Naive thymus-derived CD4-positive, alpha-beta T cell (primary cell): ENCODE data around the gene RAPGEF4. TPM values are rescaled to one million over a fixed set of nuclear protein-coding genes. Genes with fewer than 3 reads are reported as not detected.
A peak's percentile ranks its signal among the peaks of the same experiment; 100 is the strongest.

Source experiments
- ATAC-seq: fragments of 150-1000 bp; cut with Tn5 transposase; 2 replicates; pipeline ENCODE4 v1.10.0; 2021; ENCODE audit warnings: mild to moderate bottlenecking, moderate library complexity
- CTCF ChIA-PET: fragments of 350-600 bp; sonication (Branson Sonifier 250); formaldehyde crosslinking; loops from one replicate; lab custom pipeline; 2021; ENCODE audit warnings: antibody characterized with exemption; lab: Charles Lee
- POLR2A ChIA-PET: fragments of 350-600 bp; sonication (Branson Sonifier 250); formaldehyde crosslinking; loops from one replicate; lab custom pipeline; 2021; ENCODE audit warnings: antibody characterized with exemption, inconsistent platforms; lab: Charles Lee
- DNase-seq, 9 donors: peaks; one replicate each; pipeline versions ENCODE4 v3.0.0 to v3.0.0-alpha.2; 2020 to 2022; ENCODE audit warnings: mixed read lengths in 1 of 9
- H3K27ac ChIP-seq: one replicate; pipeline ENCODE4 v1.7.0; 2013; ENCODE audit warnings: mild to moderate bottlenecking, low read depth, low read length, moderate library complexity
- H3K27me3 ChIP-seq, 2 donors: one replicate each; pipeline ENCODE4 v1.7.0; 2013; ENCODE audit warnings: low read length in 2 of 2, mild to moderate bottlenecking in 2 of 2, moderate library complexity in 2 of 2; ENCODE audit not compliant: control insufficient read depth in 2 of 2, insufficient read depth in 2 of 2
- H3K36me3 ChIP-seq, 3 experiments: 1 replicate in 2 of 3; 2 replicates in 1 of 3; pipeline ENCODE4 v1.7.0; 2013; ENCODE audit warnings: low read length in 3 of 3, mild to moderate bottlenecking in 3 of 3, moderate library complexity in 1 of 3; ENCODE audit not compliant: insufficient read depth in 3 of 3, control insufficient read depth in 2 of 3
- H3K4me1 ChIP-seq, 2 donors: one replicate each; pipeline ENCODE4 v1.7.0; 2013; ENCODE audit warnings: low read length in 2 of 2, mild to moderate bottlenecking in 2 of 2, moderate library complexity in 1 of 2; ENCODE audit not compliant: control insufficient read depth in 2 of 2, insufficient read depth in 2 of 2
- H3K4me3 ChIP-seq: 2 replicates; pipeline ENCODE4 v1.7.0; 2013; ENCODE audit warnings: mild to moderate bottlenecking, low read length
- H3K9me3 ChIP-seq, 3 experiments: 1 replicate in 2 of 3; 2 replicates in 1 of 3; pipeline ENCODE4 v1.7.0; 2013; ENCODE audit warnings: low read length in 3 of 3; ENCODE audit not compliant: control insufficient read depth in 2 of 3
- H3K27ac Mint-ChIP-seq, 9 donors: one replicate each; pipeline ENCODE4 v1.8.0; 2020 to 2022; ENCODE audit warnings: mixed read lengths in 9 of 9, mild to moderate bottlenecking in 8 of 9, moderate library complexity in 5 of 9, inconsistent platforms in 2 of 9
- H3K27me3 Mint-ChIP-seq, 5 donors: one replicate each; pipeline ENCODE4 v1.8.0; 2021 to 2022; ENCODE audit warnings: mixed read lengths in 5 of 5, mild to moderate bottlenecking in 1 of 5
- H3K36me3 Mint-ChIP-seq, 5 donors: one replicate each; pipeline ENCODE4 v1.8.0; 2020 to 2022; ENCODE audit warnings: mixed read lengths in 5 of 5, mild to moderate bottlenecking in 3 of 5, inconsistent platforms in 1 of 5
- H3K4me1 Mint-ChIP-seq, 7 donors: one replicate each; pipeline ENCODE4 v1.8.0; 2020 to 2022; ENCODE audit warnings: mixed read lengths in 7 of 7, mild to moderate bottlenecking in 3 of 7, inconsistent platforms in 1 of 7
- H3K4me3 Mint-ChIP-seq, 10 donors: one replicate each; pipeline ENCODE4 v1.8.0; 2020 to 2022; ENCODE audit warnings: mild to moderate bottlenecking in 10 of 10, mixed read lengths in 10 of 10, moderate library complexity in 6 of 10, inconsistent platforms in 2 of 10
- H3K9me3 Mint-ChIP-seq, 11 donors: one replicate each; pipeline ENCODE4 v1.8.0; 2020 to 2022; ENCODE audit warnings: mixed read lengths in 11 of 11, mild to moderate bottlenecking in 4 of 11, inconsistent platforms in 1 of 11, moderate library complexity in 1 of 11
- intact Hi-C, 2 donors: fragments of 100-400 bp; cut with micrococcal nuclease; formaldehyde crosslinking; loops; one replicate each; pipeline ENCODE4 v1.15.1; 2023
- polyA plus RNA-seq, 2 donors: library from polyadenylated mRNA; unstranded; fragments of 300-500 nt; fragmentation: Illumina TruSeq; gene quantifications; one replicate each; pipeline ENCODE4 v1.2.3, GENCODE V29; 2021
- total RNA-seq, 6 experiments: library from RNA in 5 of 6; stranded (reverse) in 5 of 6; gene quantifications; 1 replicate in 5 of 6; 2 replicates in 1 of 6; pipeline ENCODE4 v1.2.3 and lab custom pipeline; 2021 to 2026

RAPGEF4 gene
- total and polyA plus RNA-seq, 7 experiments from 2014 or later: 0.39 to 2.5 (median 1.4) TPM; not detected in 2

DNA sequence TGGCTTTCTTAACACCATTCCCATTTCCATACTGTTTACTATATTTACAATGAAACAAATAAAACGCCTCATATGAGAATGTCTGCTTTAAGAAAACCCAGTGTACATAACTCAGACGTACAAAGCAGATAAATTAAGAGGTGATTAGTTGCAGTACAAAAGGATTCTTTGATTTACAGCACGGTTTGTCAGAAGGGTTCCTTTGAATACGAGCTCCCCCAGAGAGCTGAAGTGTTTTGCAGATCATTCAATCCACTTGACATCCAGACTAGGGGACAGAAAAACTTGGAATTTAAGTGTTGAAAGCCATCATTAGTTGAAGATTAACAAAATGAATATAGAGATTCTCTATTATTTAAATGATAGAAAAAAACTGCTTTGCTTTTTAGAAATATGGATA is 72.5 kb downstream of the RAPGEF4 start:
- no peak overlapping the region for H3K4me3 Mint-ChIP-seq
- H3K4me1 ChIP-seq: no peaks in the 10 kb centered on the region
- H3K9me3 Mint-ChIP-seq: peaks cover 0 to 12% (median 6%) of the 10 kb centered on the region in 11 donors
- no peaks in the 10 kb centered on the region for H3K9me3 ChIP-seq
- no peak overlapping the region for H3K27ac ChIP-seq
- peaks cover 0 to 9% (median 0%) of the 10 kb centered on the region in 7 donors for H3K4me1 Mint-ChIP-seq
- no peak for ATAC-seq
- H3K36me3 ChIP-seq: no peaks in the 10 kb centered on the region
- H3K36me3 Mint-ChIP-seq: peaks cover 0 to 5% (median 0%) of the 10 kb centered on the region in 5 donors
- CTCF ChIA-PET: interaction anchor here (0.7 to 1.4 kb wide), 2 partner anchors 124 to 409 kb away, joined by 4 to 5 read pairs; no protein-coding TSS in a partner anchor
- H3K27me3 ChIP-seq: no peaks in the 10 kb centered on the region
- no peak overlapping the region for H3K27ac Mint-ChIP-seq
- intact Hi-C loops: loop anchor here (10.0 kb wide), 2 partner anchors 407 to 1537 kb away; no protein-coding TSS in a partner anchor
- no peak for DNase-seq
- H3K27me3 Mint-ChIP-seq: peaks cover 0 to 21% (median 0%) of the 10 kb centered on the region in 5 donors
- POLR2A ChIA-PET: no interaction called here
- no peak overlapping the region for H3K4me3 ChIP-seq

DNA sequence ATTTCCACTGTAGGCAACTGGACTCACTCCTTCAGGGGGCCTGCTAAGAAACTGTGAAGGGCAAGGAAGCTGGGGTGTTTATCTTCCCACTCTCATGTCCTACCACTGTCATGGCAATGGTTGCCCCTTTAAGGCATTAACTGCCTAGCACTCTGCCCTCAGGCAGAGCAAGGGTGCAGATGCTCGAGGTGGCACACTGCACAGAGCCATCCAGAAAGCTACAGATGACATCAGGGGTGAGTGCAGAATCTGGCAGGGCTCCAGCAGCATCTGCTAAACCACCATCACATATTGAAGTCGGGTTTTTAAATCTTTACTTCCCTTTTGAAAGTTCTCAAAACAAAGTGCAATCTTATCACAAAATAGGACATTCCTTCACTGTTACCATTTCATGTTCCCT is 75.4 kb downstream of the RAPGEF4 start:
- POLR2A ChIA-PET: no interaction called here
- Histone ChIP-seq H3K4me3 (no peak overlapping the region), H3K27me3 (no peaks in the 10 kb centered on the region), H3K4me1 (no peaks in the 10 kb centered on the region), H3K27ac (no peak overlapping the region), H3K9me3 (no peaks in the 10 kb centered on the region), H3K36me3 (no peaks in the 10 kb centered on the region)
- Mint-ChIP-seq H3K27ac (peak overlapping the region in 1 of 9 donors; percentile 54), H3K4me3 (peak overlapping the region in 1 of 10 donors; percentile 8), H3K9me3 (no peaks in the 10 kb centered on the region), H3K27me3 (peaks cover 0 to 25% (median 0%) of the 10 kb centered on the region in 5 donors), H3K36me3 (no peaks in the 10 kb centered on the region), H3K4me1 (peaks cover 0 to 9% (median 0%) of the 10 kb centered on the region in 7 donors)
- DNase-seq (peak in 3 of 9 donors; percentile 4 to 61 (median 23)), ATAC-seq (peak; percentile 29)
- CTCF ChIA-PET: no interaction called here
- intact Hi-C loops: no loop called here

DNA sequence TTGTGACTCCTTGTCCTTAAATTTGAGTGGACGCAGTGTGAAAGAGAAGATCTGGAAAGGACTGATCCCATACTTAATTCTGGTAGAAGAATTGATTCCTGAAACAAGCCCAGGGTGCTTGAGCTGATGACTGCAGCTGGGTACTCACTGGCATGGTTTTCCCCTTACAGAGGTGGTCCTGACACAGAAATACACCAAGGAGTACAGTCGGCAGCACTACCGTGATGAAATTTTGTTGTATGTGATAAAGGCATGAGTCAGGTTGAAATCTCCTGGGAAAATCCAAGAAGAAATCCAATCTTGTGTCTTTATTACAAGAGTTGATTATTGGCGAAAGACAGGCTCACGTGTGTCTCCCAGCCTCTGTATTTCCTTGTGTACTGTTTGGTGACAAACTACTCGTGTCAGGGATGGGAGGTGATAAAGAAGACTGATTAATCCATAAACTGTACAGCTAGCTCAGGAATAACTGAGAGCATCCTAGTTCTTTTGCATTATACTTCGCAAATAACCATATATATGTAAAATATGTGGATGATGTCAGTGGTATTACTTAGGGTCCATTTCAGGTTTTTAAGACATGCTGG is 76.6 kb downstream of the RAPGEF4 start:
- DNase-seq (no peak), ATAC-seq (no peak)
- no peak overlapping the region for H3K27ac Mint-ChIP-seq
- POLR2A ChIA-PET: no interaction called here
- no peaks in the 10 kb centered on the region for H3K36me3 Mint-ChIP-seq
- peaks cover 0 to 9% (median 0%) of the 10 kb centered on the region in 7 donors for H3K4me1 Mint-ChIP-seq
- H3K9me3 ChIP-seq: no peaks in the 10 kb centered on the region
- H3K4me1 ChIP-seq: no peaks in the 10 kb centered on the region
- peaks cover 0 to 25% (median 0%) of the 10 kb centered on the region in 5 donors for H3K27me3 Mint-ChIP-seq
- H3K27me3 ChIP-seq: no peaks in the 10 kb centered on the region
- CTCF ChIA-PET: interaction anchor here (1.6 kb wide), 1 partner anchor 8 kb away, joined by 5 read pairs; no protein-coding TSS in a partner anchor
- H3K27ac ChIP-seq: no peak overlapping the region
- intact Hi-C loops: no loop called here
- H3K4me3 Mint-ChIP-seq: no peak overlapping the region
- H3K4me3 ChIP-seq: no peak overlapping the region
- no peaks in the 10 kb centered on the region for H3K9me3 Mint-ChIP-seq
- H3K36me3 ChIP-seq: no peaks in the 10 kb centered on the region

DNA sequence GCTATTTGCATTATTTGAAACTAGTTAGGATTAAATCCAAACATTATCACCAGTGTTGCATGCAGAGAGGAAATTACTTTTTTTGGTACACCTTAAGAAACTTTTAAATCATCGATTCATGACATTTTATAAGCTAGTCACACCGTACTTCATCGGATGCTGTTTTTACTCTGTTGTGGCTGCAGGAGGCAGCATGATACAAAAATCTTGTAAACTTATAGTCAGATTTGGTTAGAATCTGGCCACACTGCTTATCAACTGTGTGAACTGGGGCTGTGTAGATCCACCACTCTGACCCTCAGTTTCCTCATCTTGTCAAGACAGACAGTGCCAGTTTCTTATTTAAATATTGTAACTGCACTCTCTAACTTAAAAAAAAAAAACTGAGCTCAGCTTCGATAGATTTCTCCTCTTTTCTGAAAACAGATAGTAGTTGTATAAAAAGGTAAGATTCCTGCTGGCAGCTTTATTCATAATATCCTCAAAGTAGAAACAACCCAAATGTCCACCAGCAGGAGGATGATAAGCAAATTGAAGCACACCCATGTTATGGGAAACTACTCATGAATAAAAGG is 77.8 kb downstream of the RAPGEF4 start:
- Mint-ChIP-seq H3K4me3 (no peak overlapping the region), H3K4me1 (peaks cover 0 to 9% (median 0%) of the 10 kb centered on the region in 7 donors), H3K27me3 (peaks cover 0 to 27% (median 0%) of the 10 kb centered on the region in 5 donors), H3K27ac (no peak overlapping the region), H3K9me3 (no peaks in the 10 kb centered on the region), H3K36me3 (no peaks in the 10 kb centered on the region)
- Histone ChIP-seq H3K4me1 (no peaks in the 10 kb centered on the region), H3K9me3 (no peaks in the 10 kb centered on the region), H3K4me3 (no peak overlapping the region), H3K27ac (no peak overlapping the region), H3K36me3 (no peaks in the 10 kb centered on the region), H3K27me3 (no peaks in the 10 kb centered on the region)
- no peak for ATAC-seq
- CTCF ChIA-PET: interaction anchor here (0.6 to 1.6 kb wide), 2 partner anchors 9 to 81 kb away, joined by 3 to 5 read pairs; no protein-coding TSS in a partner anchor
- intact Hi-C loops: no loop called here
- DNase-seq: no peak
- POLR2A ChIA-PET: no interaction called here

DNA sequence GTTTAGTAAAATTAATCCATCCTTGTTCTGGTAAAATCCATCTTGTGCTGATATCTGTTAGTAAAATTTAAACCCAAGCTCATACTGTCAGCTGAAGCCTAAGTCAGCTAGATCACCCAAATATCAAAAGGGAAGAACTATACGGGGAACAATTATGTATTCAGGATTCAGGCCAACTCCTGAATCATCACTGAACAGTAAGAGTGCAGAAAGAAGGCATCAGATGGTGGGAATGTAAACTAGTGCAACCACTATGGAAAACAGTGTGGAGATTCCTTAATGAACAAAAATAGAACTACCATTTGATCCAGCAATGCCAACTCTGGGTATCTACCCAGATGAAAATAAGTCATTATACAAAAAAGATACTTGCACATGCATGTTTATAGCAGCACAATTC is 81.8 kb downstream of the RAPGEF4 start:
- Mint-ChIP-seq H3K9me3 (no peaks in the 10 kb centered on the region), H3K27me3 (peaks cover 0 to 13% (median 0%) of the 10 kb centered on the region in 5 donors), H3K27ac (no peak overlapping the region), H3K4me1 (no peaks in the 10 kb centered on the region), H3K4me3 (no peak overlapping the region), H3K36me3 (no peaks in the 10 kb centered on the region)
- no peaks in the 10 kb centered on the region for H3K36me3 ChIP-seq
- no peaks in the 10 kb centered on the region for H3K9me3 ChIP-seq
- no peak overlapping the region for H3K27ac ChIP-seq
- ChIA-PET POLR2A (no interaction called here), CTCF (no interaction called here)
- intact Hi-C loops: no loop called here
- H3K4me1 ChIP-seq: no peaks in the 10 kb centered on the region
- ATAC-seq: no peak
- DNase-seq: no peak
- no peak overlapping the region for H3K4me3 ChIP-seq
- H3K27me3 ChIP-seq: no peaks in the 10 kb centered on the region

DNA sequence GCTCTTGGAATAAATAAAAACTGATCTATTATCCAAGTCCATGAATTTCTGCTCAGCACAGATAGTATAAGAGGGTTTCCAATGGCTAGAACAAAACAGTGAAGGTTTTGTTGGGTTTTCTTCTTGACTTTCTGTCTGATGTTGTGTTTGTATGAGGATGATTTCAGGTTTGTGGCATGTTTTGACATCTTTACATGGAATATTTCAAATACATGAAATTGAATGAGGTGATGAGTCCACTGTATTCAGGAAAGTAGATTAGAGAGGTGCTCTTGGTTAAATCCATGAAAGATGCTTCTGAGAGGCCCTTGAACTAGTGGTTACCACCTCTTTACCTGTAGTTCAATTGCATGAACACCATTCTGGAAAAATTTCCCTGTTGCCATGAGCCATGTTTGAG is 84.3 kb downstream of the RAPGEF4 start:
- DNase-seq: no peak
- H3K36me3 Mint-ChIP-seq: no peaks in the 10 kb centered on the region
- no peak for ATAC-seq
- no peak overlapping the region for H3K4me3 ChIP-seq
- intact Hi-C loops: no loop called here
- H3K27me3 Mint-ChIP-seq: peaks cover 0 to 18% (median 0%) of the 10 kb centered on the region in 5 donors
- H3K4me3 Mint-ChIP-seq: no peak overlapping the region
- H3K4me1 ChIP-seq: no peaks in the 10 kb centered on the region
- POLR2A ChIA-PET: no interaction called here
- no peaks in the 10 kb centered on the region for H3K9me3 ChIP-seq
- no peak overlapping the region for H3K27ac Mint-ChIP-seq
- H3K4me1 Mint-ChIP-seq: no peaks in the 10 kb centered on the region
- H3K9me3 Mint-ChIP-seq: no peaks in the 10 kb centered on the region
- H3K36me3 ChIP-seq: no peaks in the 10 kb centered on the region
- H3K27ac ChIP-seq: no peak overlapping the region
- no peaks in the 10 kb centered on the region for H3K27me3 ChIP-seq
- CTCF ChIA-PET: no interaction called here
